Measurements from ENCODE around the gene JRKL.

DNA sequence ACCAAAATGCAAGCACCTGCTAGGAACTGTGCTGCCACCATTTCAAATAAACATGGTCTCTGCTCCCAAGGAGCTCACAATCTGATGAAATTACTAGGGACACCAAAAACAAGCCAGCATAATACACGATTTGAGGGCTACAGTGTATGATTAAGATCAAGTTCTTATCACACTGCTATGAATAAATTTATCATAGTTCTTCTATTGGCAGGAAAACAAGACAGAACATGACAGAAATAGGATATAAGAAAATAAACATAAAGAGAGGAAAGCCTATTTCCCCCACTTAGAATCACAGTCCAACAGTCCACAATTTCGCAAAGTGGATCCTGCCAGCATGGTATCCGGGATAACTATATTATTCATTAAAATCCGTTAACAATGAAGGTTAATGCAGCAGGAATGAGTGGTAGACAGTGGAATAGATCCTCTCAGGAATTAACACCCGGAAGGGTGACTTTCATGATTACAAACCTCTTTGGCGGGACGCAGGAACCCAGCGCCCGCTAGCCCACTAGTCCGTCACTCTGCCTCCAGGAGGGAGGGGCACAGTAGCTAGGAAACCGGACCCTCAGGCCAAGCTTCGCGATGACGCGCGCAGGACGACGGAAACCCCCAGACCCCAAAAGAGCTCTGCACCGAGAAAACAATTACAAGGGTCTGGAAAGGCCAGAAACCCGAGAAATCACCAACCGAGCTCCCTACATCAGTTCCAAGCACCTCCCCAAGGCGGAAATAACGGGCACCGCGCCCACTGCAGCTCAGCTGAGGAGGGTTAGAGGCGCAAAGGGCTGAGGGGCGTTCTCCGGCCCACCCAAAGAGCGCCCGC, 708 bp upstream of the JRKL start:
- TF ChIP-seq, protein P1, sequence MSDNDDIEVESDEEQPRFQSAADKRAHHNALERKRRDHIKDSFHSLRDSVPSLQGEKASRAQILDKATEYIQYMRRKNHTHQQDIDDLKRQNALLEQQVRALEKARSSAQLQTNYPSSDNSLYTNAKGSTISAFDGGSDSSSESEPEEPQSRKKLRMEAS (IDR thresholded peaks at IDR 0.05) = no peak
- TF ChIP-seq ZBTB7A (IDR thresholded peaks at IDR 0.05; ENCODE audit: low read depth) = no peak
